ENCODE measurements around the gene FHIT.

The FHIT gene

GRCh38 chr3:60133269-60134162, 1117.7 kb downstream of the FHIT start:
- H3K9me3 Mint-ChIP-seq: no peaks in the 10 kb centered on the region
- peaks cover 18% of the 10 kb centered on the region for H3K27me3 Mint-ChIP-seq (ENCODE audit: low read depth)
- H3K27ac Mint-ChIP-seq: no peak overlapping the region
- H3K4me1 Mint-ChIP-seq: peaks cover 6% of the 10 kb centered on the region
- H3K36me3 Mint-ChIP-seq (ENCODE audit: low read depth): no peaks in the 10 kb centered on the region
- TF ChIP-seq CTCF (IDR thresholded peaks at IDR 0.05; ENCODE audit: unreplicated experiment in 3 of 3): no peak
- H3K4me3 Mint-ChIP-seq: no peak overlapping the region

GRCh38 chr3:60131618-60132017, 1119.6 kb downstream of the FHIT start:
- Mint-ChIP-seq H3K4me1 (peaks cover 13% of the 10 kb centered on the region), H3K27me3 (ENCODE audit: low read depth) (peaks cover 12% of the 10 kb centered on the region), H3K9me3 (no peaks in the 10 kb centered on the region), H3K27ac (no peak overlapping the region), H3K36me3 (ENCODE audit: low read depth) (no peaks in the 10 kb centered on the region), H3K4me3 (no peak overlapping the region)
- no peak for TF ChIP-seq CTCF (IDR thresholded peaks at IDR 0.05; ENCODE audit: unreplicated experiment in 3 of 3)

- Mint-ChIP-seq H3K36me3 (ENCODE audit: low read depth) (no peaks in the 10 kb centered on the region), H3K27me3 (ENCODE audit: low read depth) (peaks cover 17% of the 10 kb centered on the region), H3K4me1 (peaks cover 14% of the 10 kb centered on the region), H3K27ac (no peak overlapping the region), H3K4me3 (no peak overlapping the region), H3K9me3 (no peaks in the 10 kb centered on the region)
- no peak for TF ChIP-seq CTCF (IDR thresholded peaks at IDR 0.05; ENCODE audit: unreplicated experiment in 3 of 3)
Observed at GRCh38 chr3:60126511-60127304, 1124.5 kb downstream of the FHIT start.

- no peaks in the 10 kb centered on the region for H3K36me3 Mint-ChIP-seq (ENCODE audit: low read depth)
- no peak for TF ChIP-seq CTCF (IDR thresholded peaks at IDR 0.05; ENCODE audit: unreplicated experiment in 3 of 3)
Observed at GRCh38 chr3:60125686-60126085, 1125.6 kb downstream of the FHIT start.

GRCh38 chr3:60120245-60120644, 1131.0 kb downstream of the FHIT start:
- no peaks in the 10 kb centered on the region for H3K9me3 Mint-ChIP-seq
- peaks cover 6% of the 10 kb centered on the region for H3K4me1 Mint-ChIP-seq
- no peak for TF ChIP-seq CTCF (IDR thresholded peaks at IDR 0.05; ENCODE audit: unreplicated experiment in 3 of 3)

More at GRCh38 chr3:60125686-60126085, 1125.6 kb downstream of the FHIT start:
- Mint-ChIP-seq H3K9me3 (no peaks in the 10 kb centered on the region), H3K27ac (no peak overlapping the region), H3K27me3 (ENCODE audit: low read depth) (peaks cover 15% of the 10 kb centered on the region), H3K4me1 (peaks cover 14% of the 10 kb centered on the region), H3K4me3 (no peak overlapping the region)

More at GRCh38 chr3:60120245-60120644, 1131.0 kb downstream of the FHIT start:
- H3K27ac Mint-ChIP-seq: no peak overlapping the region
- H3K4me3 Mint-ChIP-seq: no peak overlapping the region
- peaks cover 12% of the 10 kb centered on the region for H3K27me3 Mint-ChIP-seq (ENCODE audit: low read depth)
- no peaks in the 10 kb centered on the region for H3K36me3 Mint-ChIP-seq (ENCODE audit: low read depth)

Measured in nephron (organoid).